Measurements from ENCODE around the gene TRABD2B. TPM values are rescaled to one million over a fixed set of nuclear protein-coding genes. Genes with fewer than 3 reads are reported as not detected.

TRABD2B gene
- total and polyA plus RNA-seq, 2 of the 13 experiments (the other 11 are each of a cell fraction or from before 2014, with no cell fraction given), result 0.04 TPM; not detected in 1

GRCh38 chr1:47865881-47866535 lies 131.2 kb downstream of the TRABD2B start (continued):
- TF ChIP-seq, protein P1, sequence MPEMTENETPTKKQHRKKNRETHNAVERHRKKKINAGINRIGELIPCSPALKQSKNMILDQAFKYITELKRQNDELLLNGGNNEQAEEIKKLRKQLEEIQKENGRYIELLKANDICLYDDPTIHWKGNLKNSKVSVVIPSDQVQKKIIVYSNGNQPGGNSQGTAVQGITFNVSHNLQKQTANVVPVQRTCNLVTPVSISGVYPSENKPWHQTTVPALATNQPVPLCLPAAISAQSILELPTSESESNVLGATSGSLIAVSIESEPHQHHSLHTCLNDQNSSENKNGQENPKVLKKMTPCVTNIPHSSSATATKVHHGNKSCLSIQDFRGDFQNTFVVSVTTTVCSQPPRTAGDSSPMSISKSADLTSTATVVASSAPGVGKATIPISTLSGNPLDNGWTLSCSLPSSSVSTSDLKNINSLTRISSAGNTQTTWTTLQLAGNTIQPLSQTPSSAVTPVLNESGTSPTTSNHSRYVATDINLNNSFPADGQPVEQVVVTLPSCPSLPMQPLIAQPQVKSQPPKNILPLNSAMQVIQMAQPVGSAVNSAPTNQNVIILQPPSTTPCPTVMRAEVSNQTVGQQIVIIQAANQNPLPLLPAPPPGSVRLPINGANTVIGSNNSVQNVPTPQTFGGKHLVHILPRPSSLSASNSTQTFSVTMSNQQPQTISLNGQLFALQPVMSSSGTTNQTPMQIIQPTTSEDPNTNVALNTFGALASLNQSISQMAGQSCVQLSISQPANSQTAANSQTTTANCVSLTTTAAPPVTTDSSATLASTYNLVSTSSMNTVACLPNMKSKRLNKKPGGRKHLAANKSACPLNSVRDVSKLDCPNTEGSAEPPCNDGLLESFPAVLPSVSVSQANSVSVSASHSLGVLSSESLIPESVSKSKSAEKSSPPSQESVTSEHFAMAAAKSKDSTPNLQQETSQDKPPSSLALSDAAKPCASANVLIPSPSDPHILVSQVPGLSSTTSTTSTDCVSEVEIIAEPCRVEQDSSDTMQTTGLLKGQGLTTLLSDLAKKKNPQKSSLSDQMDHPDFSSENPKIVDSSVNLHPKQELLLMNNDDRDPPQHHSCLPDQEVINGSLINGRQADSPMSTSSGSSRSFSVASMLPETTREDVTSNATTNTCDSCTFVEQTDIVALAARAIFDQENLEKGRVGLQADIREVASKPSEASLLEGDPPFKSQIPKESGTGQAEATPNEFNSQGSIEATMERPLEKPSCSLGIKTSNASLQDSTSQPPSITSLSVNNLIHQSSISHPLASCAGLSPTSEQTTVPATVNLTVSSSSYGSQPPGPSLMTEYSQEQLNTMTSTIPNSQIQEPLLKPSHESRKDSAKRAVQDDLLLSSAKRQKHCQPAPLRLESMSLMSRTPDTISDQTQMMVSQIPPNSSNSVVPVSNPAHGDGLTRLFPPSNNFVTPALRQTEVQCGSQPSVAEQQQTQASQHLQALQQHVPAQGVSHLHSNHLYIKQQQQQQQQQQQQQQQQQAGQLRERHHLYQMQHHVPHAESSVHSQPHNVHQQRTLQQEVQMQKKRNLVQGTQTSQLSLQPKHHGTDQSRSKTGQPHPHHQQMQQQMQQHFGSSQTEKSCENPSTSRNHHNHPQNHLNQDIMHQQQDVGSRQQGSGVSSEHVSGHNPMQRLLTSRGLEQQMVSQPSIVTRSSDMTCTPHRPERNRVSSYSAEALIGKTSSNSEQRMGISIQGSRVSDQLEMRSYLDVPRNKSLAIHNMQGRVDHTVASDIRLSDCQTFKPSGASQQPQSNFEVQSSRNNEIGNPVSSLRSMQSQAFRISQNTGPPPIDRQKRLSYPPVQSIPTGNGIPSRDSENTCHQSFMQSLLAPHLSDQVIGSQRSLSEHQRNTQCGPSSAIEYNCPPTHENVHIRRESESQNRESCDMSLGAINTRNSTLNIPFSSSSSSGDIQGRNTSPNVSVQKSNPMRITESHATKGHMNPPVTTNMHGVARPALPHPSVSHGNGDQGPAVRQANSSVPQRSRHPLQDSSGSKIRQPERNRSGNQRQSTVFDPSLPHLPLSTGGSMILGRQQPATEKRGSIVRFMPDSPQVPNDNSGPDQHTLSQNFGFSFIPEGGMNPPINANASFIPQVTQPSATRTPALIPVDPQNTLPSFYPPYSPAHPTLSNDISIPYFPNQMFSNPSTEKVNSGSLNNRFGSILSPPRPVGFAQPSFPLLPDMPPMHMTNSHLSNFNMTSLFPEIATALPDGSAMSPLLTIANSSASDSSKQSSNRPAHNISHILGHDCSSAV (CRISPR knock-in tag; IDR thresholded peaks at IDR 0.05; ENCODE audit: borderline replicate concordance), result no peak
- no peak for TF ChIP-seq TFAP4 (IDR thresholded peaks at IDR 0.05; ENCODE audit: borderline replicate concordance, low read depth)
- TF ChIP-seq POLR2AphosphoS5 (IDR thresholded peaks at IDR 0.05; ENCODE audit: low read depth, low read length), result peak; percentile 64; the same call in 1 of the 2 replicates
- TF ChIP-seq, protein P2, sequence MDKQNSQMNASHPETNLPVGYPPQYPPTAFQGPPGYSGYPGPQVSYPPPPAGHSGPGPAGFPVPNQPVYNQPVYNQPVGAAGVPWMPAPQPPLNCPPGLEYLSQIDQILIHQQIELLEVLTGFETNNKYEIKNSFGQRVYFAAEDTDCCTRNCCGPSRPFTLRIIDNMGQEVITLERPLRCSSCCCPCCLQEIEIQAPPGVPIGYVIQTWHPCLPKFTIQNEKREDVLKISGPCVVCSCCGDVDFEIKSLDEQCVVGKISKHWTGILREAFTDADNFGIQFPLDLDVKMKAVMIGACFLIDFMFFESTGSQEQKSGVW (CRISPR knock-in tag; IDR thresholded peaks at IDR 0.05; ENCODE audit: borderline replicate concordance), result no peak
- no peak for TF ChIP-seq ZNF451 (CRISPR knock-in tag; IDR thresholded peaks at IDR 0.05)
- TF ChIP-seq, protein P3, sequence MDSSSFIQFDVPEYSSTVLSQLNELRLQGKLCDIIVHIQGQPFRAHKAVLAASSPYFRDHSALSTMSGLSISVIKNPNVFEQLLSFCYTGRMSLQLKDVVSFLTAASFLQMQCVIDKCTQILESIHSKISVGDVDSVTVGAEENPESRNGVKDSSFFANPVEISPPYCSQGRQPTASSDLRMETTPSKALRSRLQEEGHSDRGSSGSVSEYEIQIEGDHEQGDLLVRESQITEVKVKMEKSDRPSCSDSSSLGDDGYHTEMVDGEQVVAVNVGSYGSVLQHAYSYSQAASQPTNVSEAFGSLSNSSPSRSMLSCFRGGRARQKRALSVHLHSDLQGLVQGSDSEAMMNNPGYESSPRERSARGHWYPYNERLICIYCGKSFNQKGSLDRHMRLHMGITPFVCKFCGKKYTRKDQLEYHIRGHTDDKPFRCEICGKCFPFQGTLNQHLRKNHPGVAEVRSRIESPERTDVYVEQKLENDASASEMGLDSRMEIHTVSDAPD (CRISPR knock-in tag; IDR thresholded peaks at IDR 0.05), result no peak
- peak; percentile 43; the same call in 1 of the 2 replicates for TF ChIP-seq ZNF614 (CRISPR knock-in tag; IDR thresholded peaks at IDR 0.05; ENCODE audit: borderline replicate concordance)
- TF ChIP-seq GZF1 (CRISPR knock-in tag; IDR thresholded peaks at IDR 0.05), result no peak
- TF ChIP-seq THYN1 (CRISPR knock-in tag; IDR thresholded peaks at IDR 0.05; ENCODE audit: borderline replicate concordance, low read depth), result no peak
- no peak for TF ChIP-seq ZNF180 (CRISPR knock-in tag; IDR thresholded peaks at IDR 0.05; ENCODE audit: borderline replicate concordance, low read depth)
- TF ChIP-seq E2F5 (CRISPR knock-in tag; conservative IDR thresholded peaks at IDR 0.05), result no peak
- TF ChIP-seq AGO2 (optimal IDR thresholded peaks at IDR 0.05; ENCODE audit: low read depth, low read length), result no peak
- TF ChIP-seq ZNF670 (CRISPR knock-in tag; IDR thresholded peaks at IDR 0.05; ENCODE audit: borderline replicate concordance), result 0 out of 2 replicates have a peak, but pooled peaks have one; percentile 56
- TF ChIP-seq FOXA3 (CRISPR knock-in tag; IDR thresholded peaks at IDR 0.05), result peak; percentile 23; the same call in 1 of the 2 replicates
